GM12874 (cell line): Measurements from ENCODE around the gene IRF2.

Experiments used
- CTCF ChIP-seq: IDR thresholded peaks from 2 replicates; pipeline ENCODE4 v1.5.1; 2011; ENCODE audit warnings: low read depth, mild to moderate bottlenecking, control low read depth, low read length, moderate library complexity; ENCODE audit not compliant: insufficient read depth

The IRF2 gene

GRCh38 chr4:184504385-184504784 lies 30.0 kb upstream of the IRF2 start:
- no peak for TF ChIP-seq CTCF

- no peak for TF ChIP-seq CTCF
These were observed 29.5 kb upstream of the IRF2 start for GRCh38 chr4:184503869-184504300.

GRCh38 chr4:184500748-184501589 lies 26.6 kb upstream of the IRF2 start:
- TF ChIP-seq CTCF = no peak

GRCh38 chr4:184499996-184500395 lies 25.6 kb upstream of the IRF2 start:
- no peak for TF ChIP-seq CTCF

GRCh38 chr4:184498598-184498997 lies 24.2 kb upstream of the IRF2 start:
- TF ChIP-seq CTCF = no peak

GRCh38 chr4:184489771-184490170 lies 15.4 kb upstream of the IRF2 start:
- no peak for TF ChIP-seq CTCF

- TF ChIP-seq CTCF = no peak
These were observed 13.2 kb upstream of the IRF2 start for GRCh38 chr4:184487503-184487902.

GRCh38 chr4:184485279-184485678 lies 10.9 kb upstream of the IRF2 start:
- no peak for TF ChIP-seq CTCF
